Amygdala (tissue), 56 donors: ENCODE data around the gene OLFM4.

Source experiments
- DNase-seq, 56 donors: peaks; one replicate each; lab custom pipeline; 2025; lab: John Stamatoyannopoulos, UW

OLFM4 gene

DNA sequence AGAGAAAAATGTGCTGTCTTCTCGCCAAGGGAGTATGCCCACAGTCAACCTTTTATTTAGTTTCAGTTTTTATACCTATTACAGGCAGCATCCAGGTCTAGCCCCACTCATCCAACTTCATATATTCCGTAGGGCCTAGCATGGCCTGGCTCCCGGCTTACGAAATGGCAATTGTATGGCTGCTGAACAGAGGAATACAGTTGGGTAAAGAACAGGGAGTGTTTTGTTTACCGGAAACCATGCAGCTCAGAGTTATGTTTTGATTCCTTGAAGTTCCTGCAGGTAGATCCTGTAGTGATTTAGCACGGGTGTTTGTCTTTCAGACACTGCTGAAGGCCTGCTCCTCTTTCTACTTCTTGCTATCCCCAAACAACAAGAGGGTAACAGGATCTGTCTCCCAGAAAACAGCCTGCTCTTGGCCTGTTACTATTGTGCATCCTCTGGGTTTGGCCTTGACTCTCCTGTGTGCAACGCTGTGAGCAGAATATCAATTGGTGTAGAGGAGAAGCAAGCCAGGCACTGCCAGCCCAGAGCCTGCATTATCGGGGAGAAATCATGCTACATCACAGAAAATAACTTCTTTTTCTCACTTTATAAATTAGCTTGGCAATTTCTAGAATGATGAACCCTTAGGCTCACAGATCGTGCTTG lies 32.4 kb downstream of the OLFM4 start:
- DNase-seq: peak in 10 of 56 donors; percentile 3 to 29 (median 13)

DNA sequence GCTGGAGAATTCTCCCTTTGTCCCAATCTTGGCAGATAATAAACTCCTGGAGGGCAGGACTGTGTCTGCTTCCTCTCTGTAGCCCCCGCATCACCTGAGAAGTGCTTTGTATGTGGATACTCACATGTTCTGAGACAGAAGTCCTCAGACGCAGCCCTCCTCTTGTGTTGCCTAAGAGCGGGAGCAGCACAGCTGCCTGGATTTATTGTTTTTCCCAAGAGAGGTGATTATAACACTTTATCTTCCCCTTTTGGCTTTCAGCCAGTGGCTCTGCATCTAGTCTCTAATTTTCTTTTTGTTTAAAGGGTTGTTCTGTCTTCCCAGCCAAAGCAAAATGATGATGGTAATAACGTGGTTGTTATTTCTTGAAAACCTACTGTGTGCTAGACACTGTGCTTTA lies 36.1 kb downstream of the OLFM4 start:
- DNase-seq: no peak

DNA sequence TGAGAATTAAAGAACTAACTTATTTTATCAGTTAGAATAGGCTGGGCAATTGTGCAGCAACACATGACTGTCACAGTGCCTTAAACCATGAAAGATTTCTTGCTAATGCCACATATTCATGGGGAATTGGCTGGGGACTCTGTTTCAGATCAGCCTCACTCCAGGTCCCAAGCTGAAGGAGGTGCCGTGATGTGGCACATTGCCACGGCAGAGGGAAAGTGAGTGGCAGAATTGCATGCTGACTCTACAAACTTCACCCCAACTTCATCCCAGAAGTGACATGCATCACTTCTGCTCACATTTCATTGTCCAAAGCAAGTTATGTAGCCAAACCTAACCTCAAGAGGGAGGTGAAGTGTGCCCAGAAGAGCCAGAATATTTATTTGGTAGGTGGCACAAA lies 37.8 kb downstream of the OLFM4 start:
- DNase-seq: no peak

DNA sequence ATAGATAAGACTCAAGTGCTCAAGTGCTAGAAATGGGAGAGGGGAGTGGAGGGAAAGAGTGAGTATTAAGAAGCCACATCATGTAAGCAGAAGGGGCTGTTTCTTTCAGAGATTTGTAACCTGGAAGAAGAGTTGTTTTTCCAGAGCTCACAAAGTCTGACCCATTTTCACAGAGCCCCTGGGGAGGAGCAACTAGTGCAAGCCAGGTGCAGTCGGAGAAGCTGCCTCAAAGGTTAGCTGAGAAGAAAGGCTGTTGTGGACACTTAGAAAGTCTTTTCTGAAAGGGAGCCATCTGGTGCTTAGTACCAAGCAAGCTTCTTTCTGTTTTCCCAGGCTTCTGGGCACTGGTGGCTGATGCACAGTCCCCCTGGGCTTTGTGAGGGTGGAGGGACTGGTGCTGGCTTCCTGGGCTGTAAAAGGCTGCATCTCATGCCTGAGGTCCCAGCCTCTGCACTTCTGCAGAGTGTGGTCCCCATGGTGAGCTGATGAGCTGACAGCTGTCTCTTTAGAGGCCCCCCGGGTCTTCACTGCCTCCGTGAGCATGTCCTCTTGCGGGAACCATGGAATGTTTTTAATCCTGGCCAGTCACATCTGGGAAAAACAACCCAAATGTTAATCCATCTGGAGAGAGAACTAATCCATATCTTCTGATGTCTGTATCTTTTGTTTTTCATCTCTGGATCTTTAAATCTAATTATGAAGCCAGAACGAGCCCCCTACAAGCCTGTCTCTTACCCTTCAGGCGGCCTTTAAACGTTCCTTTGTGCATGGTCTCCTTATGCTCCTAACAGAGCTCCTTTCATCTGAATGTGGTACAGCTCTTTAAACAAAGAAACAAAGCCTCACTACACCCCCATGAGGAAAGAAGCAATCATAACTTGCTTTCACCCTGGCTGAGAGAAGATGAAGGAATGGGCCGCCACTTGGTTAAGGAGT lies 40.2 kb downstream of the OLFM4 start:
- DNase-seq: peak in 5 of 56 donors; percentile 11 to 28 (median 21)

DNA sequence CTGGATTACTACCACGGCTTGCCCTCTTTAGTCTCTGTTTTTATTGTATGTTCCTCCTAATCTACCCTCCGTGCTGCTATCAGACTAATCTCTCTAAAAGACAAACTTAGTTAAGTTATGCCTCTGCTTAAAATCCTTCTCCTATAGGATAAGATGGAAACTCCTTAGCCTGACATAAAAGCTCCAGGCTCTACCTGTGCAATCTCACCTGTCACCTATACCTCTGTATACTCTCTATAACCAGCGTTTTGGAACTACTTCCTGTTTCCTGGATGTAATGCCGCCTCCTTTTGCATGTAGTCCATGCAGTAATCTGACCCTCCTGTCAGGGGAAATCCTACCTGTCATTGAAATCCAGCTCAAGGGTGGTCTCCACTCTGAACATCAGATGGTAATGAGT lies 41.2 kb downstream of the OLFM4 start:
- DNase-seq: no peak

DNA sequence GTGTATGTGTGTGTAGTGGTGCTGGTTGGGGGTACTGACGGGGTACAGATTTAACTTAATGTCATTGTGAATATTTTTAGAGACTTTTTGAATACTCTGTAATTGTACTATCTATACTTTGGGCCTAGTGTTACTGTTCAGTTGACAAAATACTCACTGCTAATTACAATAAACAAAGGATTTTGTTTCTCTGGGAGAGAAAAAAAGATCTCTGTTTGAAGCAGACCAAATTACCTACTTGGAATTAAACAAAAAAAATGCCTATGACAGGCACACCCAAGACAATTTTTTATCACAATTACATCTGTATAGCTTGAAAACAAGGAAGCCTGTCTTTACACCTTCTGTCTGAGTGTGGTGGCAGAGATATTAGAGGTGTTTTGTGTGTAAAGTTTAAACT lies 45.1 kb downstream of the OLFM4 start:
- DNase-seq: no peak

DNA sequence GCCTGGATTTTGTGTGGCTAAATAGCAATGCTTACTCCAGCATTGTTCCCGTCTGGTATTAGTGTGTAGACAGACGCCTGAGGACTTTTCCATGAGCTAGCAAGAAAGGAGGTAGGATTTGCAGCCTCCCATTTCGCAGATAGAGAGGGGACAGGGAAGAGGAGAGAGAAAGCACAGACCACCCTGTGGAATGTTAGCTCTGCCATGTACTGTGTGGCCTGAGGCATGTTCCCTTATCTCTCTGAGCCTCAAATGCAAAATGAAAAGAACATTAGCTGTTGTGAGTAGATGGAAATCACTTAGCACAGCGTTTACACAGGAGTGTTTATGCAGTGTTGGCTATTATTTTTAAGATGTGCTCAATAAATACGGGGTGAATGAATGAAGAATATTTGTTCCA lies 45.5 kb downstream of the OLFM4 start:
- DNase-seq: no peak

DNA sequence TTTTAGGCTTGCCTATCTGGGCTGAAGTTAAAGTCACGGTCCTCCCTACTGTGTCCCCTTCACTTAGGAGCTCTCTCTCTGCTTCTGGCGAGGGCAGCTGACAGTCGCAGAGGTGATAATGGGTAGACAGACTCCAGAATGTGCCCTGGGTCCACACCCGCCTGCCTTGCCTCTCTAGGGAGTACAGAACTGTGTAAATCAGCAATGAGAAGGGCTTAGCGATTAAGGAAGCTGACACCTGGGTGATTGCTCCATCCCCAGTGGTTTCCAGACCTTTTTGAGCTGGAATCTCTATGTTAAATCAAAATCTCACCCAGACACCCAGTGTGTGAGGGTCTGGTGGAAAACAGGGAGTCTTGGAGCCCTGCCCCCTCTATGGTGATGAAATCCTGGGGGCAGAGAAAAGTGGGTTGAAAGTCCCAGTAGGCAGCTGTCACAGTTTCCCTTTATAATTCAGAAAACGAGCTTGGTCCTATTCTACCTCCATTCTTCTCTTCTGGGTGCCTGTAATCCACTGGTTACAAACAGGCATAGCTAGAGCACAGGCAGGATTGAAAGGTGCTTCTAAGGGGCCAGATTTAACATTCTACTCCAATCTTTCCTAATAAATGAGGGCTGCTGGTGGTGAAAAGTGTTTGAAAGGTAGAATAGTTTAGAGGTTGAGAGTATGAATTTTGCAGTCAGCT lies 46.9 kb downstream of the OLFM4 start:
- no peak for DNase-seq

DNA sequence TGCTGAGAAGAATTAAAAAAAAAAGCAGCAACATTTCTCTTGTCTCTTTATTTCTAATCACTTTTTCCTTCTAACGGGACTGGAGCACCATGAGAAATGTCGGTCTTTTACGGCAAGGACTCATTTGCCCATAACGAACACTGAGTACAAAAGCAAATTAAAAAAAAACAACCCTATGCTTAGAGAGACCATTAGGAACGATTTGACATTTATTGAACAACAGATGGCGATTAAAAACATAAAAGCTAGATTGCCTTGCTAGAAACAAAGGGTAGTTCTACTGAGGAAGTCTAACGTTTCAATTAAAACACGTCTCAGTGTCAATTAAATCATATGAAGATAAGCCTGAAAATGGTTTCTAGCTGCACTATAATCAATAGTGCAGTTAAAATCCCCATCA lies 51.1 kb downstream of the OLFM4 start:
- no peak for DNase-seq

DNA sequence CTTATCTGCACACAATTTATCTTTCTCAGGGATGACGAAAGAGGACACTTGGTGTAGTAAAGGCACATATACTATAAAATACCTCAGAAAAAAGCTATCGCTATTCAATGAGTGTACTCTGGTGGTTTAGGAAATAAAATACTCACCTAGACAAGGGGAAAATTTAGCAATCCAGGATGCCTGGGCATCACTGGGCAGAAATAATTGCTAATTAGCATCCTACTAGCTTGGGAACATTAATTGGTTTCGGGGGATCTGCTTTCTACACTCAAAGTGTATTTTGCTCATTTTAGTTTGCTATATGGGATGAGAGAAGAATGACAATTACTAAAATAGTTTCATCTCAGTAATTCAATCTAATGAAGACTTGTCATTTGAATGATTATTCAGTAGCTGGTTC lies 60.3 kb downstream of the OLFM4 start:
- DNase-seq: no peak

DNA sequence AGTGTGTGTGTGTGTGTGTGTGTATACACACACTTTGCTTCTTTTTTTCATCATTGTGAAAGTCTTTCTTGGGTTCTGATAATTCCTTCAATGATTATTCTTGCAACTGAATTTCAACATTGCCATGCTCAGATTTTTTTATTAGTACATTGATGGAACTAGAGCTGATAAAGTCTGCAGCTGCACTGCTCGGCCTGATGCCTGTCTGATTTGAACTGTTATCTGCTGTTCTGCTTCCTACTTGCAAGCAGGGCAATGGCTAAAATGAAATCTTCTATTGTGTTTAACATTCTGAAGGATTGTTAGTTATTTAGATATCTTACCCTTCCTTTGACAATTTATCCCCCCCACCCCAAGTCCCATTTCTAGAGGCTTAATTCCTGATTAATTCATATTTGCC lies 61.3 kb downstream of the OLFM4 start:
- DNase-seq: no peak

DNA sequence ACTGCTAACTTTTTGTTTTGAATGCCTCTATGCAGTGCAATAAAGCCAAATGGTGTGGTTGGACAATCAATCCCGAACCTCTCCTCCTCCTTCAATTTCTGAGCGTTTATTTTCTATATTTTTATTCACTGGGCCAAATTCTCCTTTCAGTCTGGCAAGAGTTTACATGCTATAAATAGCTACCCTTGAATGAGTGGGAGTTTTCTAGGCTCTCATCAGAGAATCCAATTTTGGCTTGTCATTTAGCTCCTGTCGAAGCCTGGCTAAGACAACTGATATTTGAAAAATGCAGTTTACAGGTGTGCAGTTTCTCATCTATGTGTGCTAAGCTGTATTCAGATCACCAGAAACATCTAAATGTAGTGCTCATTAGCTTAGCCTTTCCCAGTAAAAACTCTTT lies 61.8 kb downstream of the OLFM4 start:
- DNase-seq: no peak

DNA sequence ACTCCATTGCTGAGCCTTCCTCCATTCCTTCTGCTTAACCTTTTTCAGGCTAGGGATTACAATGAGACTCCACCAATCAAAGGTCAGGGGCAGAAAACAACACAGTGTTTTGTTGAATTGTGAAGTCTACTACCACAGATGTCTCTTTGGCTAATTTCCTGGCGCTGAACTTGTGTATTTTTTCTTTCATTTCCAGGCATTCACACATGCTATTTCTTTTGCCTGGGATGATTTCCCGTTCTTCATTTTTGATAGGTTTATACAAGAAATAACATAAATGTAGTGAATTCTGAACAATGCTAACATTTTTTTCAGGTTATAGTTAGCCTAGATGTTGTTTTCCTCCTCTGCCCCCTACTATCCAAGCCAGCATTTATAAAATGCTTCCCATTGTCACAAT lies 64.3 kb downstream of the OLFM4 start:
- DNase-seq: no peak

DNA sequence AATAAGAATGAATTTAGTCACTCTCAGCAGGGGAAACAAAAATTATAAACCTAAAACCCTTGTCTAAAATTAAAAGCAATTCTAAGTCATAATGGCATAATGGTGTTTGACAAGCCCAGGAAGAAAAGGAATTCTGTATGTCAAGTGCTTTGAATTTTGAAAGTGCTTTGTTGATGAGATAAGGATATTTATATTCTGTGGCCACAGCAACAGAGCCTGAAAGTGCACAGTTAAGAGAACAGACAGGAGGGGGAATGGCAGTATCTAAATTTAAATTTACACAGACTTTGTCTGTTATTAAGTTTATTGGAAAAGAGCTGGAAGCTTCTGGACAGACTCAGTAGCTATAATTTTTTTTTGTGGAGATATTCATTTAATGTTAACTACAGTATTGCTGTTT lies 69.8 kb downstream of the OLFM4 start:
- DNase-seq: no peak

DNA sequence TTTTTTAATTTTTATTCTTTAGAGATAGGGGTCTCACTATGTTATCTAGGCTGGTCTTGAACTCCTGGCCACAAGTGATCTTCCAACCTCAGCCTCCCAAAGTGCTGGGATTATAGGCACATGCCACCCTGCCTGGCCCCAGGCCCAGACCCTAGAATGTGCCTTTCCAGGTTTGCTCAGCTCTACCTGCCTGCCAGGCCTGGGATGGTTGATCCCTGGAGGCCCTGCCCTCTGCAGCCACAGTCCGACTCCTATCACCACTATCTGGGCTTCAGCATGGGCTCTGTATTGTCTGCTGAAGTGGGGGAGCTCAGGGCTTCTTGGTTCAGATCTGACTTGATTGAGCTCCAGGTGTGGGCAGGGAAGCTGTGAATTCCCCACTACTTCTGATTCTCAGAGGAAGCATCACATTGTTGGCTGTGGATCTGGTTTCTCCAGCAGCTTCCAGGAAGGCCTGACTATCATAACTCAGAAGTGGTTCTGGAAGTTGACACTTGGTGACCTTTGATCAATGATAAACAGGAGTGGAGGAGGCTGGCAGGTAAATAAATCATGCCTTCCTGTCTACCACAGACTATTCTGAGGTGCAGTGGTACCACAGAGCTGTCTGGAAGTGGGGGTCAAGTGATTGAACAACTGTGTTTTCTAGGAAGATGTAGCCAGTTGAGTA lies 71.9 kb downstream of the OLFM4 start:
- no peak for DNase-seq
